Esophagus squamous epithelium (tissue), 4 donors: ENCODE results near the gene TMEM120B.
"Not testable (repeated sequence)": the region's sequence is repeated elsewhere in the genome, so short reads cannot be mapped to it uniquely, and the experiment has no call there.

Experiments
- CTCF ChIP-seq, 6 experiments: fragments of 450-650 bp in 4 of 6; fragments of 200-600 bp in 2 of 6; sonication (generic) in 2 of 6; IDR thresholded peaks; one replicate each; pipeline ENCODE4 v1.5.1; 2016 to 2019; ENCODE audit warnings: antibody characterized with exemption in 6 of 6, mild to moderate bottlenecking in 4 of 6, moderate library complexity in 4 of 6
- POLR2A ChIP-seq, 4 donors: fragments of 450-650 bp; IDR thresholded peaks; one replicate each; pipeline ENCODE4 v1.6.1; 2017; ENCODE audit warnings: antibody characterized with exemption in 4 of 4, mild to moderate bottlenecking in 4 of 4, moderate library complexity in 3 of 4

- TF ChIP-seq CTCF, POLR2A (IDR thresholded peaks at IDR 0.05): not testable (repeated sequence)
Measured at GRCh38 chr12:121758536-121758935, 46.0 kb downstream of the TMEM120B start.
